Testis (tissue), 3 donors: Measurements from ENCODE around the gene NFATC3. TPM values are rescaled to one million over a fixed set of nuclear protein-coding genes. Genes with fewer than 3 reads are reported as not detected.

Experiments used
- DNase-seq: peaks from one replicate; pipeline ENCODE4 v3.0.0-alpha.2; 2019
- H3K27ac ChIP-seq, 2 donors: fragments of 200-600 bp; sonication (generic); one replicate each; pipeline ENCODE4 v1.5.1; 2019
- H3K27me3 ChIP-seq: fragments of 200-600 bp; sonication (generic); one replicate; pipeline ENCODE4 v1.5.1; 2019
- H3K36me3 ChIP-seq: fragments of 200-600 bp; sonication (generic); one replicate; pipeline ENCODE4 v1.5.1; 2017; ENCODE audit warnings: low read depth; ENCODE audit errors: missing control alignments
- H3K4me1 ChIP-seq: fragments of 200-600 bp; sonication (generic); one replicate; pipeline ENCODE4 v1.5.1; 2019
- H3K4me3 ChIP-seq, 2 donors: fragments of 200-600 bp; sonication (generic); one replicate each; pipeline ENCODE4 v1.5.1; 2017 to 2019
- H3K9me3 ChIP-seq: fragments of 200-600 bp; sonication (generic); one replicate; pipeline ENCODE4 v1.5.1; 2017
- POLR2A ChIP-seq: fragments of 450-650 bp; IDR thresholded peaks from one replicate; pipeline ENCODE4 v1.6.1; 2017; ENCODE audit warnings: antibody characterized with exemption, mild to moderate bottlenecking, moderate library complexity
- WGBS, 2 donors: methylation state at CpG; one replicate each; pipeline ENCODE4 v1.1.5; 2018; 5-methylcytosine and 5-hydroxymethylcytosine counted together
- intact Hi-C: fragments of 100-400 bp; cut with DNase I; formaldehyde crosslinking; loops from one replicate; pipeline ENCODE4 v1.15.1; 2023; ENCODE audit warnings: low total_unique reads
- polyA plus RNA-seq: library from polyadenylated mRNA; stranded (reverse); fragments of 350-450 nt; fragmentation: Illumina TruSeq; extraction: RNeasy Lipid Tissue Mini Kit (QIAGEN cat#74804); gene quantifications from one replicate; pipeline ENCODE4 v1.2.3, GENCODE V29; 2014; ENCODE audit warnings: low read depth, low replicate concordance; ENCODE audit not compliant: insufficient read depth
- total RNA-seq, 2 donors: library from RNA; depleted of rRNA; stranded (reverse); fragments of >200 nt; gene quantifications; one replicate each; pipeline ENCODE4 v1.2.3, GENCODE V29; 2016
- TF ChIP-seq, protein P1 (sequence below), 3 experiments: fragments of 450-650 bp in 2 of 3; fragments of 200-600 bp in 1 of 3; sonication (generic) in 1 of 3; IDR thresholded peaks; one replicate each; pipeline ENCODE4 v1.5.1; 2016 to 2019; ENCODE audit warnings: antibody characterized with exemption in 3 of 3, mild to moderate bottlenecking in 2 of 3, moderate library complexity in 1 of 3

NFATC3 gene
- total and polyA plus RNA-seq, 3 donors from 2014 or later, result 78.0 to 115 (median 94.7) TPM

- H3K27ac ChIP-seq, result no peak overlapping the region
- no peak for DNase-seq
- intact Hi-C loops, result no loop called here
- WGBS, 2 donors, result 65 to 68% methylated on average over 3 of the region's 3 CpGs
- H3K36me3 ChIP-seq, result no peaks in the 10 kb centered on the region
- no peak for TF ChIP-seq POLR2A
- TF ChIP-seq, protein P1, sequence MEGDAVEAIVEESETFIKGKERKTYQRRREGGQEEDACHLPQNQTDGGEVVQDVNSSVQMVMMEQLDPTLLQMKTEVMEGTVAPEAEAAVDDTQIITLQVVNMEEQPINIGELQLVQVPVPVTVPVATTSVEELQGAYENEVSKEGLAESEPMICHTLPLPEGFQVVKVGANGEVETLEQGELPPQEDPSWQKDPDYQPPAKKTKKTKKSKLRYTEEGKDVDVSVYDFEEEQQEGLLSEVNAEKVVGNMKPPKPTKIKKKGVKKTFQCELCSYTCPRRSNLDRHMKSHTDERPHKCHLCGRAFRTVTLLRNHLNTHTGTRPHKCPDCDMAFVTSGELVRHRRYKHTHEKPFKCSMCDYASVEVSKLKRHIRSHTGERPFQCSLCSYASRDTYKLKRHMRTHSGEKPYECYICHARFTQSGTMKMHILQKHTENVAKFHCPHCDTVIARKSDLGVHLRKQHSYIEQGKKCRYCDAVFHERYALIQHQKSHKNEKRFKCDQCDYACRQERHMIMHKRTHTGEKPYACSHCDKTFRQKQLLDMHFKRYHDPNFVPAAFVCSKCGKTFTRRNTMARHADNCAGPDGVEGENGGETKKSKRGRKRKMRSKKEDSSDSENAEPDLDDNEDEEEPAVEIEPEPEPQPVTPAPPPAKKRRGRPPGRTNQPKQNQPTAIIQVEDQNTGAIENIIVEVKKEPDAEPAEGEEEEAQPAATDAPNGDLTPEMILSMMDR (IDR thresholded peaks at IDR 0.05), result no peak
- no peak overlapping the region for H3K4me3 ChIP-seq
- peaks cover 21% of the 10 kb centered on the region for H3K4me1 ChIP-seq
- no peaks in the 10 kb centered on the region for H3K27me3 ChIP-seq
- no peaks in the 10 kb centered on the region for H3K9me3 ChIP-seq
Measured at GRCh38 chr16:68061396-68061795, 23.8 kb upstream of the NFATC3 start.

DNA sequence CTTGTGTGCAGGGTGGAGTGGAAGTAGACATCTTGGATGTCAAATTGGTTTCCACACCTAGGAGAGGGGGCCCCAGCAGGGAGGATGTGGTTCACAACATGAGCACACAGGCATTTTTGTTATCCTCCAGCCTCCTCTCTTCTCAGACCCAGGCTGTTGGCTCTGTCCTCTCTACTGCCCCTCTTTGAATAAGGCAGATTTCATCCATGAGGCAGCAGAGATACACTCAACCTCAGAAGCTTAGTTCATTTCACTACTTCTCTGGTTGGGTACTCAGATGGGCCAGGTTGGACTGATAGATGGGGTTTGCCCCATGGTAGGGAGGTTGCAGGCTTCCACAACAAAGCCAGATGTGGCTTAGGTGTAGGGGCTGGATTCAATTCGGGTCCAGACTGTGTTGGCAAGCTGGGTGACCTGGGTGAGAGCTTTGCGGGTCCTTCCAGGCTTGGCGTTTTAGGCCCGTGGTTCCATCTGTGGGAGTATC lies 22.2 kb upstream of the NFATC3 start:
- WGBS, 2 donors, result 95 to 98% methylated on average over 4 of the region's 4 CpGs
- no peak overlapping the region for H3K27ac ChIP-seq
- no peak for DNase-seq

GRCh38 chr16:68064791-68065365 lies 20.3 kb upstream of the NFATC3 start:
- TF ChIP-seq POLR2A, result no peak
- TF ChIP-seq, protein P1 (IDR thresholded peaks at IDR 0.05), result peak in 2 of 3 experiments; percentile 59 to 68
- Histone ChIP-seq H3K4me3 (no peak overlapping the region), H3K36me3 (no peaks in the 10 kb centered on the region), H3K4me1 (peaks cover 35% of the 10 kb centered on the region), H3K27me3 (no peaks in the 10 kb centered on the region), H3K27ac (peak overlapping the region in 1 of 2 donors; percentile 57), H3K9me3 (no peaks in the 10 kb centered on the region)
- intact Hi-C loops, result no loop called here
- WGBS, 2 donors, result 64 to 78% methylated on average over 2 of the region's 2 CpGs
- peak; percentile 79 for DNase-seq

More for the DNA sequence above, 22.2 kb upstream of the NFATC3 start:
- H3K4me3 ChIP-seq, result no peak overlapping the region
- peaks cover 24% of the 10 kb centered on the region for H3K4me1 ChIP-seq
- no peaks in the 10 kb centered on the region for H3K36me3 ChIP-seq
- TF ChIP-seq, protein P1 (IDR thresholded peaks at IDR 0.05), result no peak
- no peak for TF ChIP-seq POLR2A
- H3K9me3 ChIP-seq, result no peaks in the 10 kb centered on the region
- intact Hi-C loops, result no loop called here
- no peaks in the 10 kb centered on the region for H3K27me3 ChIP-seq

DNA sequence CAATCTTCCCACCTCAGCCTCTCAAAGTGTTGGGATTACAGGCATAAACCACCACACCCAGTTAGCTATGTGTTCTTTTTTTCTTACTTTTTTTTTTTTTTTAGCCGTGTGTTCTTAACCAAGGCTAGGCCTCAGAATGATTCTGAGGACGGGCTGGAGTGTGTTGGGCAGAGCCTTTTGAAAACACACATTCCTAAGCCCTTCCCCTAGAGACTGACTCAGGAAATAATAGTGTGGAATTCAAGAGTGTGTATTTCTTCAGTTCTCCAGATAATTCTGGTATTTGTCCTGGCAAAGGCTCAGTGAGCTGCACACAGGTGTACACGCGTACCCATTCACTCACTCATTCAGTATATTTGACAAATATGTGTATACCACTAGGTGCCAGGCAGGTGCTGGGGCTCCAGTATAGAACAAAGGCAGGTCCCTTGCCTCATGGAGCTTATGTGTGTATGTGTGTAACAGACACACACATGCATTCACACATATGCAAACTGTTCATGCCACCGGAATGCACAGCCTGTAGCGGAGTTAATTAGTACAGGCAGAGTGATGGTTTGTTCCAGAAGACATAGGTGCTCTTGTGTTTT lies 19.4 kb upstream of the NFATC3 start:
- H3K36me3 ChIP-seq, result no peaks in the 10 kb centered on the region
- 63 to 65% methylated on average over 6 of the region's 6 CpGs for WGBS, 2 donors
- DNase-seq, result no peak
- H3K27me3 ChIP-seq, result no peaks in the 10 kb centered on the region
- H3K27ac ChIP-seq, result peak overlapping the region in 1 of 2 donors; percentile 57
- no peak overlapping the region for H3K4me3 ChIP-seq
- H3K4me1 ChIP-seq, result peaks cover 38% of the 10 kb centered on the region
- no peak for TF ChIP-seq POLR2A
- TF ChIP-seq, protein P1 (IDR thresholded peaks at IDR 0.05), result no peak
- intact Hi-C loops, result no loop called here
- H3K9me3 ChIP-seq, result no peaks in the 10 kb centered on the region
